GM12878 (cell line): ENCODE results near the gene ARHGEF3. TPM values are rescaled to one million over a fixed set of nuclear protein-coding genes. Genes with fewer than 3 reads are reported as not detected.

Source experiments
- ATAC-seq: fragments of 200-7000 bp; cut with Tn5 transposase; 3 replicates; pipeline ENCODE4 v1.9.1; 2020; ENCODE audit warnings: mild to moderate bottlenecking, moderate library complexity
- BruUV-seq: library from RNA; stranded (reverse); fragments of 400-500 nt; replicated peaks from 2 replicates; lab custom pipeline; 2021; lab: Mats Ljungman, UMichigan
- CTCF ChIA-PET: fragments of 300-600 bp; sonication (Branson Sonifier 250); formaldehyde crosslinking; extraction: SDS; loops from one replicate; lab custom pipeline; 2021; ENCODE audit warnings: inconsistent platforms; lab: Yijun Ruan, JAX
- POLR2A ChIA-PET: fragments of 350-600 bp; formaldehyde crosslinking; extraction: SDS; loops from one replicate; lab custom pipeline; 2021; ENCODE audit warnings: inconsistent platforms; lab: Charles Lee
- RAD21 ChIA-PET: fragments of 300-600 bp; sonication (Branson Sonifier 250); formaldehyde crosslinking; loops from one replicate; lab custom pipeline; 2023; ENCODE audit warnings: antibody characterized with exemption; ENCODE audit not compliant: unreplicated experiment; lab: Charles Lee
- SMC1A ChIA-PET: fragments of 300-600 bp; sonication (Branson Sonifier 250); formaldehyde crosslinking; loops from one replicate; lab custom pipeline; 2023; ENCODE audit not compliant: unreplicated experiment, uncharacterized antibody; lab: Charles Lee
- DNase-seq: peaks from one replicate; pipeline ENCODE4 v3.0.0-alpha.2; 2011; ENCODE audit warnings: low read depth, low spot score
- FAIRE-seq: peaks from 3 replicates; lab custom pipeline; 2011; peaks lifted over from hg19 to GRCh38; lab: Jason Lieb, UNC
- H2AFZ ChIP-seq: 2 replicates; pipeline ENCODE4 v1.6.0; 2011; ENCODE audit warnings: low read depth, low read length, control low read depth; ENCODE audit not compliant: control insufficient read depth
- H3K27ac ChIP-seq: 2 replicates; pipeline ENCODE4 v1.5.1; 2011; ENCODE audit warnings: control low read depth; ENCODE audit not compliant: control insufficient read depth, insufficient read depth
- H3K27me3 ChIP-seq, 2 experiments: replicated peaks in 1 of 2; 2 replicates each; pipeline versions ENCODE4 v1.6.0 to v1.6.1; 2011; ENCODE audit warnings: low read length in 1 of 2; ENCODE audit not compliant: control insufficient read depth in 2 of 2, insufficient read depth in 2 of 2
- H3K36me3 ChIP-seq, 2 experiments: 2 replicates each; pipeline ENCODE4 v1.5.1; 2011; ENCODE audit warnings: low read length in 1 of 2; ENCODE audit not compliant: control insufficient read depth in 2 of 2, insufficient read depth in 2 of 2
- H3K4me1 ChIP-seq: 2 replicates; pipeline ENCODE4 v1.6.1; 2011; ENCODE audit warnings: mild to moderate bottlenecking, low read length, moderate library complexity, mixed read lengths; ENCODE audit not compliant: control insufficient read depth, insufficient read depth
- H3K4me2 ChIP-seq: 2 replicates; pipeline ENCODE4 v1.6.0; 2011; ENCODE audit warnings: control low read depth; ENCODE audit not compliant: control insufficient read depth, insufficient read depth
- H3K4me3 ChIP-seq: fragments of 200-600 bp; sonication (generic); 2 replicates; pipeline ENCODE4 v1.5.1; 2016
- H3K79me2 ChIP-seq: 2 replicates; pipeline ENCODE4 v1.6.0; 2011; ENCODE audit warnings: low read length; ENCODE audit not compliant: control insufficient read depth, insufficient read depth
- H3K9ac ChIP-seq: 2 replicates; pipeline ENCODE4 v1.8.0; 2011; ENCODE audit warnings: low read length, control low read depth, mixed read lengths; ENCODE audit not compliant: control insufficient read depth, insufficient read depth
- H3K9me3 ChIP-seq: replicated peaks from 3 replicates; pipeline ENCODE4 v1.5.1; 2011; ENCODE audit warnings: mild to moderate bottlenecking, low read length; ENCODE audit not compliant: control insufficient read depth, insufficient read depth
- H4K20me1 ChIP-seq: 2 replicates; pipeline ENCODE4 v1.6.0; 2011; ENCODE audit not compliant: control insufficient read depth, insufficient read depth
- BCLAF1 ChIP-seq: fragments of 450-650 bp; IDR thresholded peaks from 2 replicates; pipeline ENCODE4 v1.6.1; 2017; ENCODE audit warnings: antibody characterized with exemption, mild to moderate bottlenecking, moderate library complexity
- HSF1 ChIP-seq: fragments of 150-350 bp; IDR thresholded peaks from 2 replicates; pipeline ENCODE4 v1.6.1; 2014; ENCODE audit warnings: mild to moderate bottlenecking, low read depth, low read length
- MEF2B ChIP-seq: fragments of 450-650 bp; IDR thresholded peaks from 2 replicates; pipeline ENCODE4 v1.6.1; 2018; ENCODE audit warnings: mild to moderate bottlenecking, moderate library complexity; ENCODE audit not compliant: partially characterized antibody, poor library complexity, severe bottlenecking
- PAX8 ChIP-seq: fragments of 450-650 bp; IDR thresholded peaks from 2 replicates; pipeline ENCODE4 v1.6.1; 2017; ENCODE audit warnings: mild to moderate bottlenecking, moderate library complexity
- RCOR1 ChIP-seq: conservative IDR thresholded peaks from 2 replicates; pipeline ENCODE4 v1.6.1; 2012; ENCODE audit warnings: low read depth, low read length, improper control_type of control experiment
- RELA ChIP-seq: fragments of 450-650 bp; IDR thresholded peaks from 2 replicates; pipeline ENCODE4 v1.8.0; 2014; ENCODE audit warnings: borderline replicate concordance; ENCODE audit not compliant: partially characterized antibody
- RUNX3 ChIP-seq: IDR thresholded peaks from 2 replicates; pipeline ENCODE4 v1.6.1; 2012; ENCODE audit warnings: low read length, inconsistent platforms
- SIN3A ChIP-seq: IDR thresholded peaks from 2 replicates; pipeline ENCODE4 v1.6.1; 2012; ENCODE audit warnings: low read depth, low read length, improper control_type of control experiment
- SPI1 ChIP-seq: IDR thresholded peaks from 2 replicates; pipeline ENCODE4 v1.6.1; 2011; ENCODE audit warnings: low read depth, mild to moderate bottlenecking, low read length, moderate library complexity, borderline replicate concordance; ENCODE audit not compliant: insufficient read depth
- SUPT20H ChIP-seq: IDR thresholded peaks from 2 replicates; pipeline ENCODE4 v1.6.1; 2011; ENCODE audit warnings: low read depth, mild to moderate bottlenecking, low read length, moderate library complexity, borderline replicate concordance; ENCODE audit not compliant: control insufficient read depth
- ZNF592 ChIP-seq: fragments of 450-650 bp; IDR thresholded peaks from 2 replicates; pipeline ENCODE4 v1.6.1; 2017; ENCODE audit warnings: mild to moderate bottlenecking, moderate library complexity
- ZZZ3 ChIP-seq: IDR thresholded peaks from 2 replicates; pipeline ENCODE4 v1.6.1; 2011; ENCODE audit warnings: low read depth; ENCODE audit not compliant: control insufficient read depth, insufficient read length
- WGBS: methylation state at CpG from one replicate; pipeline ENCODE4 v1.1.6; 2016; ENCODE audit warnings: low lambda C conversion rate; ENCODE audit not compliant: insufficient replicate concordance, insufficient coverage; ENCODE audit errors: missing lambda C conversion rate; 5-methylcytosine and 5-hydroxymethylcytosine counted together
- in situ Hi-C: fragments of 300-500 bp; cut with MboI; formaldehyde crosslinking; loops from 9 replicates; pipeline ENCODE4 v1.14.3; 2018; ENCODE audit warnings: mixed read lengths
- intact Hi-C: fragments of 100-400 bp; cut with micrococcal nuclease; formaldehyde crosslinking; loops from one replicate; pipeline ENCODE4 v1.14.2; 2022; ENCODE audit not compliant: unreplicated experiment
- polyA plus RNA-seq, 11 experiments: library from polyadenylated mRNA; depleted of rRNA in 4 of 11; unstranded in 6 of 11; stranded (reverse) in 5 of 11; fragments of >200 nt; fragmentation: Nextera tagmentation in 4 of 11; fragmentation: Illumina TruSeq in 1 of 11; extraction: Ambion mirVana in 4 of 11; extraction: Trizol in 1 of 11; gene quantifications; 1 replicate in 1 of 11; 2 replicates in 10 of 11; pipeline versions ENCODE4 v1.2.1 to v1.2.3, GENCODE V29; 2011 to 2016; ENCODE audit warnings: inconsistent platforms in 2 of 11, missing spikeins in 2 of 11, low read depth in 1 of 11
- total RNA-seq, 4 experiments: library from RNA; depleted of rRNA in 3 of 4; stranded (reverse); fragments of >200 nt in 3 of 4; fragmentation: Illumina TruSeq in 1 of 4; extraction: Trizol in 1 of 4; gene quantifications; 2 replicates each; pipeline versions ENCODE4 v1.2.1 to v1.2.3, GENCODE V29; 2013 to 2021

ARHGEF3 gene
- total and polyA plus RNA-seq, 10 of the 15 experiments (the other 5 are each of a cell fraction or from before 2014, with no cell fraction given): 21.8 to 78.7 (median 56.2) TPM

- intact Hi-C loops: no loop called here
- no peak for FAIRE-seq
Observed at GRCh38 chr3:56737006-56737405, 64.7 kb downstream of the ARHGEF3 start.

More at GRCh38 chr3:56737006-56737405, 64.7 kb downstream of the ARHGEF3 start:
- peaks cover 7 to 16% of the 10 kb centered on the region in 2 experiments for H3K36me3 ChIP-seq
- no peak overlapping the region for H2AFZ ChIP-seq
- no peak for ATAC-seq
- no peaks in the 10 kb centered on the region for H3K9me3 ChIP-seq
- ChIA-PET POLR2A (interaction anchor here (1.0 to 1.5 kb wide), 2 partner anchors 32 to 63 kb away, joined by 3 to 6 read pairs; no protein-coding TSS in a partner anchor), SMC1A (interaction anchor here (1.0 to 3.9 kb wide), 7 partner anchors 9 to 80 kb away, joined by 3 to 31 read pairs (median 8); no protein-coding TSS in a partner anchor), CTCF (interaction anchor here (0.7 to 3.1 kb wide), 6 partner anchors 11 to 73 kb away, joined by 3 to 11 read pairs (median 4); partner anchors contain the start of gene ARHGEF3), RAD21 (interaction anchor here (2.4 kb wide), 1 partner anchor 62 kb away, joined by 10 read pairs; no protein-coding TSS in a partner anchor)
- H4K20me1 ChIP-seq: no peaks in the 10 kb centered on the region; the same call in 1 of the 2 replicates
- in situ Hi-C loops: no loop called here
- no peak overlapping the region for H3K27ac ChIP-seq
- no peak for TF ChIP-seq BCLAF1
- TF ChIP-seq RCOR1: no peak
- TF ChIP-seq ZNF592: no peak
- no peak for TF ChIP-seq HSF1
- TF ChIP-seq ZZZ3: no peak
- no peak for TF ChIP-seq SIN3A
- no peak for TF ChIP-seq SPI1
- TF ChIP-seq SUPT20H: no peak
- no peak for TF ChIP-seq PAX8
- TF ChIP-seq MEF2B: no peak
- TF ChIP-seq RUNX3: no peak
- TF ChIP-seq RELA: no peak
- no peak overlapping the region for H3K4me3 ChIP-seq
- no peaks in the 10 kb centered on the region for H3K79me2 ChIP-seq
- H3K27me3 ChIP-seq: no peaks in the 10 kb centered on the region
- BruUV-seq: no TSS peak
- DNase-seq: no peak
- H3K4me1 ChIP-seq: no peaks in the 10 kb centered on the region
- no peak overlapping the region for H3K4me2 ChIP-seq
- H3K9ac ChIP-seq: no peak overlapping the region
- WGBS: 91% methylated on average over 10 of the region's 10 CpGs
